ENCODE data around the gene TMEM132A. TPM values are rescaled to one million over a fixed set of nuclear protein-coding genes. Genes with fewer than 3 reads are reported as not detected.

TMEM132A gene
- total RNA-seq, 2 experiments from 2014 or later, result 0.52 to 0.93 TPM

GRCh38 chr11:60939855-60940254 lies 15.6 kb downstream of the TMEM132A start:
- Mint-ChIP-seq H3K36me3 (no peaks in the 10 kb centered on the region), H3K4me3 (no peak overlapping the region), H3K4me1 (peaks cover 2% of the 10 kb centered on the region), H3K27me3 (peaks cover 2% of the 10 kb centered on the region), H3K27ac (no peak overlapping the region), H3K9me3 (ENCODE audit: low read depth) (no peaks in the 10 kb centered on the region)
- CTCF ChIA-PET, result interaction anchor here (1.0 to 1.8 kb wide), 5 partner anchors 10 to 189 kb away, joined by 3 to 9 read pairs (median 3); no protein-coding TSS in a partner anchor
- ATAC-seq (no peak), DNase-seq (no peak)

GRCh38 chr11:60941371-60942119 lies 17.3 kb downstream of the TMEM132A start:
- Mint-ChIP-seq H3K4me3 (no peak overlapping the region), H3K36me3 (no peaks in the 10 kb centered on the region), H3K4me1 (peaks cover 2% of the 10 kb centered on the region), H3K27me3 (peaks cover 2% of the 10 kb centered on the region), H3K9me3 (ENCODE audit: low read depth) (no peaks in the 10 kb centered on the region), H3K27ac (no peak overlapping the region)
- CTCF ChIA-PET, result interaction anchor here (1.2 to 1.8 kb wide), 2 partner anchors 8 to 110 kb away, joined by 3 to 9 read pairs; no protein-coding TSS in a partner anchor
- DNase-seq (no peak), ATAC-seq (no peak)

GRCh38 chr11:60942219-60942618 lies 18.0 kb downstream of the TMEM132A start:
- Mint-ChIP-seq H3K36me3 (no peaks in the 10 kb centered on the region), H3K4me1 (peaks cover 2% of the 10 kb centered on the region), H3K27me3 (peaks cover 2% of the 10 kb centered on the region), H3K27ac (no peak overlapping the region), H3K4me3 (no peak overlapping the region), H3K9me3 (ENCODE audit: low read depth) (no peaks in the 10 kb centered on the region)
- ATAC-seq, result no peak
- DNase-seq, result no peak
- CTCF ChIA-PET, result interaction anchor here (1.2 kb wide), 1 partner anchor 312 kb away, joined by 3 read pairs; no protein-coding TSS in a partner anchor

- H3K4me3 Mint-ChIP-seq, result no peak overlapping the region
- H3K27me3 Mint-ChIP-seq, result peaks cover 2% of the 10 kb centered on the region
- no peak for ATAC-seq
- DNase-seq, result no peak
- H3K27ac Mint-ChIP-seq, result no peak overlapping the region
- CTCF ChIA-PET, result interaction anchor here (1.2 kb wide), 1 partner anchor 311 kb away, joined by 3 read pairs; no protein-coding TSS in a partner anchor
- H3K9me3 Mint-ChIP-seq (ENCODE audit: low read depth), result no peaks in the 10 kb centered on the region
- H3K4me1 Mint-ChIP-seq, result peaks cover 2% of the 10 kb centered on the region
- no peaks in the 10 kb centered on the region for H3K36me3 Mint-ChIP-seq
These were observed 18.8 kb downstream of the TMEM132A start for GRCh38 chr11:60942970-60943565.

- H3K27me3 Mint-ChIP-seq, result peaks cover 15% of the 10 kb centered on the region
- peaks cover 2% of the 10 kb centered on the region for H3K4me1 Mint-ChIP-seq
- CTCF ChIA-PET, result no interaction called here
- H3K9me3 Mint-ChIP-seq (ENCODE audit: low read depth), result no peaks in the 10 kb centered on the region
- DNase-seq (no peak), ATAC-seq (no peak)
- no peak overlapping the region for H3K27ac Mint-ChIP-seq
- no peak overlapping the region for H3K4me3 Mint-ChIP-seq
- H3K36me3 Mint-ChIP-seq, result no peaks in the 10 kb centered on the region
These were observed 20.4 kb downstream of the TMEM132A start for GRCh38 chr11:60944490-60945294.

GRCh38 chr11:60945295-60945667 lies 21.0 kb downstream of the TMEM132A start:
- no peaks in the 10 kb centered on the region for H3K9me3 Mint-ChIP-seq (ENCODE audit: low read depth)
- peaks cover 2% of the 10 kb centered on the region for H3K4me1 Mint-ChIP-seq
- H3K27me3 Mint-ChIP-seq, result peaks cover 19% of the 10 kb centered on the region
- no peak for DNase-seq
- H3K36me3 Mint-ChIP-seq, result no peaks in the 10 kb centered on the region
- CTCF ChIA-PET, result no interaction called here
- ATAC-seq, result no peak
- no peak overlapping the region for H3K4me3 Mint-ChIP-seq
- H3K27ac Mint-ChIP-seq, result no peak overlapping the region

GRCh38 chr11:60946601-60947264 lies 22.5 kb downstream of the TMEM132A start:
- DNase-seq, result no peak
- Mint-ChIP-seq H3K4me3 (no peak overlapping the region), H3K27ac (no peak overlapping the region), H3K4me1 (peaks cover 4% of the 10 kb centered on the region), H3K36me3 (no peaks in the 10 kb centered on the region), H3K9me3 (ENCODE audit: low read depth) (no peaks in the 10 kb centered on the region), H3K27me3 (peaks cover 26% of the 10 kb centered on the region)
- CTCF ChIA-PET, result interaction anchor here (0.6 kb wide), 1 partner anchor 213 kb away, joined by 3 read pairs; no protein-coding TSS in a partner anchor
- ATAC-seq, result no peak

- DNase-seq (no peak), ATAC-seq (no peak)
- Mint-ChIP-seq H3K4me3 (no peak overlapping the region), H3K36me3 (no peaks in the 10 kb centered on the region), H3K4me1 (peaks cover 12% of the 10 kb centered on the region), H3K27me3 (peaks cover 36% of the 10 kb centered on the region), H3K27ac (no peak overlapping the region), H3K9me3 (ENCODE audit: low read depth) (no peaks in the 10 kb centered on the region)
- CTCF ChIA-PET, result no interaction called here
These were observed 23.4 kb downstream of the TMEM132A start for GRCh38 chr11:60947700-60948099.

- no peaks in the 10 kb centered on the region for H3K9me3 Mint-ChIP-seq (ENCODE audit: low read depth)
- CTCF ChIA-PET, result no interaction called here
- DNase-seq (no peak), ATAC-seq (no peak)
- H3K36me3 Mint-ChIP-seq, result no peaks in the 10 kb centered on the region
- peaks cover 41% of the 10 kb centered on the region for H3K27me3 Mint-ChIP-seq
- H3K4me3 Mint-ChIP-seq, result no peak overlapping the region
- no peak overlapping the region for H3K27ac Mint-ChIP-seq
- H3K4me1 Mint-ChIP-seq, result peaks cover 15% of the 10 kb centered on the region
These were observed 24.0 kb downstream of the TMEM132A start for GRCh38 chr11:60948250-60948649.

GRCh38 chr11:60950024-60950423 lies 25.8 kb downstream of the TMEM132A start:
- Mint-ChIP-seq H3K36me3 (no peaks in the 10 kb centered on the region), H3K27ac (no peak overlapping the region), H3K9me3 (ENCODE audit: low read depth) (no peaks in the 10 kb centered on the region), H3K4me1 (peaks cover 15% of the 10 kb centered on the region), H3K4me3 (no peak overlapping the region), H3K27me3 (peaks cover 50% of the 10 kb centered on the region)
- ATAC-seq (no peak), DNase-seq (no peak)
- CTCF ChIA-PET, result interaction anchor here (1.0 to 2.1 kb wide), 3 partner anchors 9 to 21 kb away, joined by 3 to 9 read pairs (median 3); partner anchors contain the start of gene CD6

- Mint-ChIP-seq H3K27me3 (peaks cover 53% of the 10 kb centered on the region), H3K4me3 (no peak overlapping the region), H3K4me1 (peaks cover 15% of the 10 kb centered on the region), H3K36me3 (no peaks in the 10 kb centered on the region), H3K9me3 (ENCODE audit: low read depth) (no peaks in the 10 kb centered on the region), H3K27ac (no peak overlapping the region)
- peak; percentile 45 for ATAC-seq
- CTCF ChIA-PET, result no interaction called here
- DNase-seq, result no peak
These were observed 26.8 kb downstream of the TMEM132A start for GRCh38 chr11:60950933-60951605.

GRCh38 chr11:60951606-60951903 lies 27.3 kb downstream of the TMEM132A start:
- ATAC-seq (peak; percentile 11), DNase-seq (no peak)
- peak overlapping the region; percentile 65 for H3K4me3 Mint-ChIP-seq
- H3K36me3 Mint-ChIP-seq, result no peaks in the 10 kb centered on the region
- H3K9me3 Mint-ChIP-seq (ENCODE audit: low read depth), result no peaks in the 10 kb centered on the region
- peaks cover 15% of the 10 kb centered on the region for H3K4me1 Mint-ChIP-seq
- H3K27me3 Mint-ChIP-seq, result peaks cover 57% of the 10 kb centered on the region
- H3K27ac Mint-ChIP-seq, result no peak overlapping the region
- CTCF ChIA-PET, result interaction anchor here (1.7 kb wide), 1 partner anchor 38 kb away, joined by 6 read pairs; the partner anchor contains the start of gene TMEM109

Data from activated CD8-positive, alpha-beta memory T cell treated with anti-CD3 and anti-CD28 coated beads, Interleukin-2, amount 10 ng/mL, durations not matched to agents 7 days and 5 days (primary cell).